Chondrocyte (in vitro differentiated cells): ENCODE results near the gene SHISA4. TPM values are rescaled to one million over a fixed set of nuclear protein-coding genes. Genes with fewer than 3 reads are reported as not detected.

Source experiments
- DNase-seq: peaks from one replicate; pipeline ENCODE4 v3.0.0; 2021; ENCODE audit warnings: mixed read lengths, low spot score
- H3K27ac Mint-ChIP-seq: one replicate; pipeline ENCODE4 v1.8.0; 2021; ENCODE audit warnings: mild to moderate bottlenecking, moderate library complexity, mixed read lengths; ENCODE audit not compliant: unreplicated experiment
- H3K27me3 Mint-ChIP-seq: 2 replicates; pipeline ENCODE4 v1.8.0; 2021; ENCODE audit warnings: low read depth, mixed read lengths
- H3K36me3 Mint-ChIP-seq: 2 replicates; pipeline ENCODE4 v1.8.0; 2021; ENCODE audit warnings: low read depth, mixed read lengths
- H3K4me1 Mint-ChIP-seq: 2 replicates; pipeline ENCODE4 v1.8.0; 2021; ENCODE audit warnings: low read depth, mild to moderate bottlenecking, mixed read lengths
- H3K4me3 Mint-ChIP-seq: one replicate; pipeline ENCODE4 v1.8.0; 2021; ENCODE audit warnings: mild to moderate bottlenecking, moderate library complexity, mixed read lengths; ENCODE audit not compliant: unreplicated experiment
- H3K9me3 Mint-ChIP-seq: 2 replicates; pipeline ENCODE4 v1.8.0; 2021; ENCODE audit warnings: low read depth, mixed read lengths
- total RNA-seq: library from RNA; stranded (reverse); gene quantifications from 3 replicates; pipeline ENCODE4 v1.2.1, GENCODE V29; 2021
- TF ChIP-seq, protein P1 (sequence below): fragments of 200-600 bp; sonication (generic); IDR thresholded peaks from 2 replicates; pipeline ENCODE4 v1.5.0; 2021; ENCODE audit warnings: antibody characterized with exemption, mild to moderate bottlenecking, moderate library complexity

Gene SHISA4
- total RNA-seq, 1 donor from 2014 or later, result 37.7 TPM

GRCh38 chr1:201914456-201915235, 25.9 kb downstream of the SHISA4 start:
- TF ChIP-seq, protein P1, sequence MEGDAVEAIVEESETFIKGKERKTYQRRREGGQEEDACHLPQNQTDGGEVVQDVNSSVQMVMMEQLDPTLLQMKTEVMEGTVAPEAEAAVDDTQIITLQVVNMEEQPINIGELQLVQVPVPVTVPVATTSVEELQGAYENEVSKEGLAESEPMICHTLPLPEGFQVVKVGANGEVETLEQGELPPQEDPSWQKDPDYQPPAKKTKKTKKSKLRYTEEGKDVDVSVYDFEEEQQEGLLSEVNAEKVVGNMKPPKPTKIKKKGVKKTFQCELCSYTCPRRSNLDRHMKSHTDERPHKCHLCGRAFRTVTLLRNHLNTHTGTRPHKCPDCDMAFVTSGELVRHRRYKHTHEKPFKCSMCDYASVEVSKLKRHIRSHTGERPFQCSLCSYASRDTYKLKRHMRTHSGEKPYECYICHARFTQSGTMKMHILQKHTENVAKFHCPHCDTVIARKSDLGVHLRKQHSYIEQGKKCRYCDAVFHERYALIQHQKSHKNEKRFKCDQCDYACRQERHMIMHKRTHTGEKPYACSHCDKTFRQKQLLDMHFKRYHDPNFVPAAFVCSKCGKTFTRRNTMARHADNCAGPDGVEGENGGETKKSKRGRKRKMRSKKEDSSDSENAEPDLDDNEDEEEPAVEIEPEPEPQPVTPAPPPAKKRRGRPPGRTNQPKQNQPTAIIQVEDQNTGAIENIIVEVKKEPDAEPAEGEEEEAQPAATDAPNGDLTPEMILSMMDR, result no peak
- Mint-ChIP-seq H3K27me3 (no peaks in the 10 kb centered on the region), H3K4me3 (no peak overlapping the region), H3K4me1 (peaks cover 64% of the 10 kb centered on the region), H3K9me3 (no peaks in the 10 kb centered on the region), H3K36me3 (peaks cover 14% of the 10 kb centered on the region), H3K27ac (peak overlapping the region; percentile 65)
- DNase-seq, result no peak

DNA sequence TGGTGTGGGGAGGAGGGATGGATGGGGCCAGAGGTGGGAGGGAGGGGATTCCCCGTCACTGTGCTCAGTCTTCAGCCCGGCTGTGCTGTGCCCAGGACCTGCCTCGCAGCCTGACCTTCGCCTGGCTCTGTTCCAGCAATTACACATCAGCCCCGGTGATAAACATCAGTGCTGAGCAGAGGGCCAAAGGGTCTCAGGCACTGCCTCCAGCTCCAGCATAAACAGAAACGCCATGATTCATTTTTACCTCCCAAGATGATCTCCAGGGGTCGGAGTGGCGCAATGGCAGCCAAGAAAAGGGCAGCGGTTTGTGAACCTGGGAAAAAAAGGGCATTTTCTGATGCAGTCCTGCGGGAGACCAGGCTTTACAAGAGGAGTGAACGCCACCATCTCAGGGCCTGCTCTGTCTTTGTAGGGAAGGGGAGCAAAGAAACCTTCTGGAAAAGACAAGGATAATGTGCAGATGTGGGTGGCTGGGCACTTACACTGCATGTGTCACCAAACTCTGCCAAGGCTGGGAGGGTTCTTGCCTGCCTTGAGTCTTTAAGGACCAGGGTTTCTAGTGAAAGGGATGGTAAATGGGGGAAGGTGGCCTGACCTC, 28.1 kb downstream of the SHISA4 start:
- H3K9me3 Mint-ChIP-seq, result no peaks in the 10 kb centered on the region
- peaks cover 18% of the 10 kb centered on the region for H3K36me3 Mint-ChIP-seq
- peaks cover 74% of the 10 kb centered on the region for H3K4me1 Mint-ChIP-seq
- DNase-seq, result no peak
- peak overlapping the region; percentile 94 for H3K27ac Mint-ChIP-seq
- no peaks in the 10 kb centered on the region for H3K27me3 Mint-ChIP-seq
- TF ChIP-seq, protein P1, result peak; percentile 10
- peak overlapping the region; percentile 23 for H3K4me3 Mint-ChIP-seq

- H3K36me3 Mint-ChIP-seq, result peaks cover 23% of the 10 kb centered on the region
- TF ChIP-seq, protein P1, result peak; percentile 20
- H3K4me3 Mint-ChIP-seq, result peak overlapping the region; percentile 44
- no peaks in the 10 kb centered on the region for H3K27me3 Mint-ChIP-seq
- no peak for DNase-seq
- H3K27ac Mint-ChIP-seq, result peak overlapping the region; percentile 94
- H3K9me3 Mint-ChIP-seq, result peaks cover 6% of the 10 kb centered on the region
- H3K4me1 Mint-ChIP-seq, result peaks cover 74% of the 10 kb centered on the region
Observed at GRCh38 chr1:201917362-201918033, 28.8 kb downstream of the SHISA4 start.

GRCh38 chr1:201918343-201918742, 29.6 kb downstream of the SHISA4 start:
- Mint-ChIP-seq H3K4me1 (peaks cover 74% of the 10 kb centered on the region), H3K9me3 (peaks cover 6% of the 10 kb centered on the region), H3K4me3 (peak overlapping the region; percentile 44), H3K27me3 (no peaks in the 10 kb centered on the region), H3K36me3 (peaks cover 23% of the 10 kb centered on the region), H3K27ac (peak overlapping the region; percentile 94)
- DNase-seq, result no peak
- TF ChIP-seq, protein P1, result no peak

GRCh38 chr1:201921952-201922558, 33.4 kb downstream of the SHISA4 start:
- H3K36me3 Mint-ChIP-seq, result peaks cover 18% of the 10 kb centered on the region
- no peaks in the 10 kb centered on the region for H3K27me3 Mint-ChIP-seq
- DNase-seq, result no peak
- H3K4me3 Mint-ChIP-seq, result no peak overlapping the region
- H3K4me1 Mint-ChIP-seq, result peaks cover 56% of the 10 kb centered on the region
- H3K9me3 Mint-ChIP-seq, result peaks cover 6% of the 10 kb centered on the region
- TF ChIP-seq, protein P1, result no peak
- peak overlapping the region; percentile 24 for H3K27ac Mint-ChIP-seq
